Kidney (tissue), 14 donors: ENCODE data around the gene PIK3CG. TPM values are rescaled to one million over a fixed set of nuclear protein-coding genes. Genes with fewer than 3 reads are reported as not detected.

ENCODE experiments used
- DNase-seq, 5 donors: peaks; one replicate each; pipeline ENCODE4 v3.0.0-alpha.2; 2013 to 2020
- FAIRE-seq: peaks from 2 replicates; lab custom pipeline; 2012; peaks lifted over from hg19 to GRCh38; lab: Jason Lieb, UNC
- H3K27ac ChIP-seq, 2 donors: one replicate each; pipeline ENCODE4 v1.7.0; 2013; ENCODE audit warnings: low read depth in 2 of 2, low read length in 2 of 2, inconsistent platforms in 1 of 2
- H3K27me3 ChIP-seq: one replicate; pipeline ENCODE4 v1.7.1; 2013; ENCODE audit warnings: low read length, inconsistent platforms; ENCODE audit not compliant: control insufficient read depth, insufficient read depth
- H3K36me3 ChIP-seq, 3 donors: one replicate each; pipeline versions ENCODE4 v1.7.0 to v1.7.1; 2013; ENCODE audit warnings: low read length in 3 of 3, control low read depth in 1 of 3, inconsistent platforms in 1 of 3; ENCODE audit not compliant: insufficient read depth in 3 of 3, control insufficient read depth in 2 of 3
- H3K4me1 ChIP-seq, 3 donors: one replicate each; pipeline versions ENCODE4 v1.7.0 to v1.7.1; 2013; ENCODE audit warnings: low read length in 3 of 3, inconsistent platforms in 1 of 3, low read depth in 1 of 3; ENCODE audit not compliant: control insufficient read depth in 2 of 3, insufficient read depth in 2 of 3
- H3K4me3 ChIP-seq, 3 donors: one replicate each; pipeline versions ENCODE4 v1.7.0 to v1.8.1; 2013; ENCODE audit warnings: low read length in 3 of 3, control low read depth in 1 of 3, inconsistent platforms in 1 of 3
- H3K9ac ChIP-seq, 3 donors: one replicate each; pipeline versions ENCODE4 v1.7.0 to v1.7.1; 2013; ENCODE audit warnings: low read length in 3 of 3, control low read depth in 1 of 3, inconsistent platforms in 1 of 3
- H3K9me3 ChIP-seq, 3 donors: one replicate each; pipeline versions ENCODE4 v1.7.0 to v1.7.1; 2013; ENCODE audit warnings: low read length in 3 of 3, control low read depth in 1 of 3, inconsistent platforms in 1 of 3; ENCODE audit not compliant: control insufficient read depth in 2 of 3, insufficient read depth in 1 of 3
- intact Hi-C: fragments of 100-400 bp; cut with DNase I; formaldehyde crosslinking; loops from one replicate; pipeline ENCODE4 v1.11.1; 2022
- polyA plus RNA-seq: library from polyadenylated mRNA; stranded (reverse); fragments of 350-450 nt; fragmentation: Illumina TruSeq; extraction: RNeasy Lipid Tissue Mini Kit (QIAGEN cat#74804); gene quantifications from one replicate; pipeline ENCODE4 v1.2.3, GENCODE V29; 2014; ENCODE audit warnings: low read depth, low replicate concordance; ENCODE audit not compliant: insufficient read depth
- total RNA-seq: library from RNA; stranded (reverse); fragmentation: NEBNext Ultra II Directional; extraction: Animal tissue kit (Norgen Biotek cat#: 25700); gene quantifications from one replicate; pipeline ENCODE4 v1.2.1, GENCODE V29; 2021
- TF ChIP-seq, protein P1 (sequence below): IDR thresholded peaks from 3 replicates; pipeline ENCODE4 v1.5.1; 2012; ENCODE audit warnings: mild to moderate bottlenecking, moderate library complexity, borderline replicate concordance; ENCODE audit not compliant: insufficient read depth; ENCODE audit errors: extremely low read depth
- donor health status: control.
- donor health status: control.
- donor health status: control.
- donor health status: control.
- donor health status: control.
- donor health status: DM: yes; HTN: yes; CAD: no.
- donor health status: Normal renal cell carcinoma (clear cell type).

PIK3CG gene
- total and polyA plus RNA-seq, 2 donors from 2014 or later = 0.15 to 8.6 TPM

DNA sequence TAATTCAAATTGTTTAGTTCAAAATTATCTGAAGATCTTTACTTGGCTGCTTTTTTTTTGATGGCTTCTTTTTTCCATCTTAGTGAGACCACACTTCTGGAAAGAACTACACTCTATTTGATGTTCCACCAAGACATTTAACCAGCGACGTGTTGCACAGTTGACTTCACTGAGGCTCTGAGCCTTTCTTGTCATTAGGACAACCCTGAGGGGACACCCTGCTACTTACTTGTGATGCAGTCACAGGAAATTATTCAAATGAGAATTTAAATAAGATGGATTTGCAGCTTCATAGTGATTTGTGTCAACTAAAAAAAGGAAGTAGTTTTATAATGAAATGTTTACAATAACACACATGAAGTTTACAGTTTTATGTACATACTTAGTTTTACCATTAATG is 25.6 kb upstream of the PIK3CG start:
- no peak for DNase-seq
- no peaks in the 10 kb centered on the region for H3K9me3 ChIP-seq
- TF ChIP-seq, protein P1, sequence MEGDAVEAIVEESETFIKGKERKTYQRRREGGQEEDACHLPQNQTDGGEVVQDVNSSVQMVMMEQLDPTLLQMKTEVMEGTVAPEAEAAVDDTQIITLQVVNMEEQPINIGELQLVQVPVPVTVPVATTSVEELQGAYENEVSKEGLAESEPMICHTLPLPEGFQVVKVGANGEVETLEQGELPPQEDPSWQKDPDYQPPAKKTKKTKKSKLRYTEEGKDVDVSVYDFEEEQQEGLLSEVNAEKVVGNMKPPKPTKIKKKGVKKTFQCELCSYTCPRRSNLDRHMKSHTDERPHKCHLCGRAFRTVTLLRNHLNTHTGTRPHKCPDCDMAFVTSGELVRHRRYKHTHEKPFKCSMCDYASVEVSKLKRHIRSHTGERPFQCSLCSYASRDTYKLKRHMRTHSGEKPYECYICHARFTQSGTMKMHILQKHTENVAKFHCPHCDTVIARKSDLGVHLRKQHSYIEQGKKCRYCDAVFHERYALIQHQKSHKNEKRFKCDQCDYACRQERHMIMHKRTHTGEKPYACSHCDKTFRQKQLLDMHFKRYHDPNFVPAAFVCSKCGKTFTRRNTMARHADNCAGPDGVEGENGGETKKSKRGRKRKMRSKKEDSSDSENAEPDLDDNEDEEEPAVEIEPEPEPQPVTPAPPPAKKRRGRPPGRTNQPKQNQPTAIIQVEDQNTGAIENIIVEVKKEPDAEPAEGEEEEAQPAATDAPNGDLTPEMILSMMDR = no peak
- FAIRE-seq = no peak
- H3K36me3 ChIP-seq = no peaks in the 10 kb centered on the region
- intact Hi-C loops = no loop called here
- H3K4me1 ChIP-seq = no peaks in the 10 kb centered on the region
- no peak overlapping the region for H3K4me3 ChIP-seq
- H3K27ac ChIP-seq = no peak overlapping the region
- H3K27me3 ChIP-seq = no peaks in the 10 kb centered on the region
- no peak overlapping the region for H3K9ac ChIP-seq

DNA sequence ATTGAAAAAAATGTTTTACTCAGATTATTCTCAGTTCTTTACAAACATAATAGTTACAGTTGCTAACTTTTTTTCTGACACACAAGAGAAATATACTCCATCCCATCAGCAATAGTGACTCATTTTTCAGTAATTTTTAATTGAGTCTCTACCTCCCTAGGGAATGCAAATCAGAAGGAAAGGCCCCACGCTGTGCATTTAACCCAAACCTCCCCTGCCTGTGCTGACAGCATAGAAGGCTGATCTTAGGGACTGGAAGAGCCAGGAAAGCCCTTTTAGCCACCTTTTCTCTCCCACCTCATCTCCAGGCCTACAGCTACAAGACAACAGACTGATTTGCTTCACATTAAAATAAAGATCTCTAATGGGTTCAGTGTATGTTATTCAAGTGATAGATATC is 24.7 kb upstream of the PIK3CG start:
- H3K9me3 ChIP-seq = no peaks in the 10 kb centered on the region
- DNase-seq (no peak), FAIRE-seq (no peak)
- H3K4me3 ChIP-seq = no peak overlapping the region
- H3K36me3 ChIP-seq = no peaks in the 10 kb centered on the region
- H3K4me1 ChIP-seq = no peaks in the 10 kb centered on the region
- H3K27me3 ChIP-seq = no peaks in the 10 kb centered on the region
- no peak overlapping the region for H3K9ac ChIP-seq
- TF ChIP-seq, protein P1 = no peak
- H3K27ac ChIP-seq = no peak overlapping the region
- intact Hi-C loops = no loop called here

DNA sequence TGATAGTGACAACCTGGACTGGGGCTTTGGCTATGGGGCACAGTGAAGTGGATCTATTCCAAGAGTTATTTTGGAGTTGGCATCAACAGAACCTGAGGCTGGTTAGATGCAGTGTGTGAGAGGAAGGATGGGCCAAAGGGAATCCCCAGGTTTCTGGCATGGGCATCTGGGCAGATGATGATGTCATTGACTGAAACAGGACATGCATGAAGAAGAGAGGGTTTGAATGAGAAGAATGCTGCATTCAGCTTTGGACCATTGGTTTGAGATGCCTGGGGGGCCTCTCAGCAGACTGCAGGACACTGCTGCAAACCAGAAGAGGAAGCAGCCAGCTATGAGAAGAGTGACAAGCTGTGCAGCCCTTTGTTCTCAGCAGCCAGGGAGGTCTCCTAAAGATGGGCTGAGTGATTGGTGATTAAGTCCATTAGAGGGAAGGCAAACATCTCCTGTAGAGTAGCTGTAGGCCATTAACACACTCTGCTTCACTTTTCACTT is 23.1 kb upstream of the PIK3CG start:
- TF ChIP-seq, protein P1 = no peak
- no peak overlapping the region for H3K27ac ChIP-seq
- H3K9ac ChIP-seq = no peak overlapping the region
- intact Hi-C loops = no loop called here
- DNase-seq (peak in 2 of 5 donors; percentile 20 to 23), FAIRE-seq (no peak)
- no peaks in the 10 kb centered on the region for H3K36me3 ChIP-seq
- no peak overlapping the region for H3K4me3 ChIP-seq
- no peaks in the 10 kb centered on the region for H3K4me1 ChIP-seq
- no peaks in the 10 kb centered on the region for H3K27me3 ChIP-seq
- H3K9me3 ChIP-seq = no peaks in the 10 kb centered on the region
